ENCODE data around the gene MRO.

The MRO gene

GRCh38 chr18:50745945-50746344 is 73.9 kb downstream of the MRO start:
- no peaks in the 10 kb centered on the region for H3K79me2 ChIP-seq (ENCODE audit: control insufficient read depth, low read length)
- no peaks in the 10 kb centered on the region for H4K20me1 ChIP-seq (ENCODE audit: control insufficient read depth, insufficient read depth, low read depth, low read length)
- no peak overlapping the region for H3K4me3 ChIP-seq (ENCODE audit: low read length)
- peaks cover 23% of the 10 kb centered on the region for H3K27me3 ChIP-seq (ENCODE audit: control insufficient read depth, low read length)
- H3K4me2 ChIP-seq (ENCODE audit: low read length): no peak overlapping the region
- H3K9me2 ChIP-seq (replicated peaks; ENCODE audit: control insufficient read depth, low read length): no peaks in the 10 kb centered on the region
- no peaks in the 10 kb centered on the region for H3K9me3 ChIP-seq (ENCODE audit: control insufficient read depth, insufficient read depth, low read length)
- H3K27ac ChIP-seq (ENCODE audit: low read depth, low read length): no peak overlapping the region
- TF ChIP-seq CTCF (IDR thresholded peaks at IDR 0.05; ENCODE audit: low read depth, low read length, poor library complexity, severe bottlenecking): no peak
- no peak for TF ChIP-seq EZH2phosphoT487 (IDR thresholded peaks at IDR 0.05; ENCODE audit: borderline replicate concordance, low read length)
- H3K4me1 ChIP-seq (ENCODE audit: control insufficient read depth, low read length): no peaks in the 10 kb centered on the region
- no peaks in the 10 kb centered on the region for H3F3A ChIP-seq (ENCODE audit: control insufficient read depth, insufficient read depth)
- H3K36me3 ChIP-seq (ENCODE audit: control insufficient read depth, low read length): no peaks in the 10 kb centered on the region
